ENCODE measurements around the gene CD37.
A peak's percentile ranks its signal among the peaks of the same experiment; 100 is the strongest.
"Not testable (repeated sequence)": the region's sequence is repeated elsewhere in the genome, so short reads cannot be mapped to it uniquely, and the experiment has no call there.

CD37 gene

GRCh38 chr19:49347835-49348234 is 12.6 kb downstream of the CD37 start:
- DNase-seq (ENCODE audit: low read depth), result no peak

- no peak for DNase-seq (ENCODE audit: low read depth)
These were observed 13.3 kb downstream of the CD37 start for GRCh38 chr19:49348305-49349189.

DNA sequence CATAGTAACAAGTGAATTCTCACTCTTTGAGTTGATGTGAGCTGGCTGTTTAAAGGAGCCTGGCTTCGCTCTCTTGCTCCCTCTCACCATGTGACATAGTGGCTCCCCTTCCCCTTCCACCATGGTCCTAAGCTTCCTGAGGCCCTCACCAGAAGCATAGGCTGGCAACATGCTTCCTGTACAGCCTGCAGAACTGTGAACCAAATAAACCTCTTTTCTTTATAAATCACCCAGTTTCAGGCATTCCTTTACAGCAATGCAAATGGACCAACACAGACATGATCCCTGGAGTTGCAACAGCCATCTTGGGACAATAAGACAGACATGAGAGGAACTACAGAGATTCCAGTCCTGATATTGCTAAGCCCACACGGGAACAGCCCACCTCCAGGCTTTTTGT is 14.4 kb downstream of the CD37 start:
- DNase-seq (ENCODE audit: low read depth), result no peak

GRCh38 chr19:49355909-49356353 is 20.7 kb downstream of the CD37 start:
- DNase-seq (ENCODE audit: low read depth), result no peak

- DNase-seq (ENCODE audit: low read depth), result no peak
These were observed 21.2 kb downstream of the CD37 start for GRCh38 chr19:49356382-49356781.

GRCh38 chr19:49357186-49357585 is 22.0 kb downstream of the CD37 start:
- DNase-seq (ENCODE audit: low read depth), result no peak

- no peak for DNase-seq (ENCODE audit: low read depth)
These were observed 24.9 kb downstream of the CD37 start for GRCh38 chr19:49359851-49360820.

DNA sequence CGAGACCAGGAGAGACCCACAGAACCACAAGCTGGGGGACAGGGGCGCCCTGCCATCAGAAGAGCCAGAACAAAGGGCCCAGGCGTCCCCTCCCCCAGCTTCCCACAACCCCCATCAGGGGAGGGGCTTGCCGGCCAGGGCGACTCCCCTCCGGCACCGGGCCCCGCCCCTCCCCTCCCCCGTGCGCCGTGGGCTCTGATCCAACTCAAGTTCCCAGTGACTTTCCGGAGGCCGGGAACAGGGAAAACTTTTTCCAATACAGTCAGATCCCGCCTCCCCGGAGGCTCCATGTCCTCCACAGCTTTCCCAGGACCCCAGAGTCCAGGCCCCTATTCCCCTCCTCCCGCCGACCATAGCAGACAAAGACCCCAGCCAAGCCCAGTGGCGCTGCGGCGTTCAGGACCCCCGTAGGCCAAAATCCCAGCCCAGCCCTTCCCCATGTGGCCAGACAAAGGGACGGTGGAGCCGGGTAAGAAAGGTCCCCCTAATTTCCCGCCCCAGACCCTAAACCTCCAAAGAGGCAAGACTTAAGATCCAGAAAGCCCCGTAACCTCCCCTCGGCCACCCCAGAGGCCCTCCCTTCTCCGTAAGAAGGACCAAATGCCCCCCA is 26.3 kb downstream of the CD37 start:
- no peak for DNase-seq (ENCODE audit: low read depth)

DNA sequence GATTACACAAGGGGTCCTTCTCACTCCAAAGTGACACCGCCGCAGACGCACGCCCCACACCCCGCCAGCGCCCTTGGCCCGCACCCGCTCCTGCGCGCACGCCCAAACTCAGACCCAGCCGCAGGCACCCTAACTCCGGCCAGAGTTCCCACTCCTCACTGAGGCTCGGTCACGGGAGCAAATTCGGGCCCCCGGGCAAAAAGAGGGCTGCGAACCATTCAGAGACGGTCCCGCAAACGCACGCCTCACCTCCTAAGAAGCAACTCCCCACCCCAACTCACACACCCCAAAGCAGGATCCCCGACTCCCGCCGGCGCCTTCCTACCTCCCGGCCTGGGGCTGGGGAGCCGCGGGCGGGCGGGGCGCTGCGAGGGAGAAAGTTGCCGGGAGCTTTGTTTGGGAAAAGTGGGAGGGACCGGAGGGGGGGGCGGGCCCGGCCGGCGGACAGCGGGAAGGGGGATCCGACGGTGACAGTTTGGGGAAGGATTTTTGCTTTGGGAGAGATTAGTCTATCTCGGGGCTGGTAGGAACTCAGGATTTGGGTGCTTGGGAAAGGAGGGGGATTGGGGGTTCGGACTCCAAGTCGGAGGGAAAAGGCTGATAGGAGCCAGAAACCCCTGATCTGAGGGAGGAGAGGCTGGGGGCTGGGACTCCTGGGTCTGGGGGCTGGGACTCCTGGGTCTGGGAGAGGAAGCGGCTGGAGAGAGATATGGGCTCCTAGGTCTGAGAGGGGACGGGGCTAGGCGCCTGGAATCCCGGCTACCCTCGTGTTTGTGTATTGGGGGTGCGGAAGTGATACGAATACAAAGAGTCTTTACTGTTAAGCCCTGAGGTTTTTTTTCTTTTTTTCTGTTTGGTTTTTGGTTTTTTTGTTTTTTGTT is 27.1 kb downstream of the CD37 start, which contains the start of gene TEAD2:
TEAD2 (minus strand) TSS at position 369 of the 881 bp plus-strand sequence. CDS start 2,341 bp downstream, outside the sequence.
- no peak for DNase-seq (ENCODE audit: low read depth)

- no peak for DNase-seq (ENCODE audit: low read depth)
These were observed 27.7 kb downstream of the CD37 start for GRCh38 chr19:49362929-49363267.

DNA sequence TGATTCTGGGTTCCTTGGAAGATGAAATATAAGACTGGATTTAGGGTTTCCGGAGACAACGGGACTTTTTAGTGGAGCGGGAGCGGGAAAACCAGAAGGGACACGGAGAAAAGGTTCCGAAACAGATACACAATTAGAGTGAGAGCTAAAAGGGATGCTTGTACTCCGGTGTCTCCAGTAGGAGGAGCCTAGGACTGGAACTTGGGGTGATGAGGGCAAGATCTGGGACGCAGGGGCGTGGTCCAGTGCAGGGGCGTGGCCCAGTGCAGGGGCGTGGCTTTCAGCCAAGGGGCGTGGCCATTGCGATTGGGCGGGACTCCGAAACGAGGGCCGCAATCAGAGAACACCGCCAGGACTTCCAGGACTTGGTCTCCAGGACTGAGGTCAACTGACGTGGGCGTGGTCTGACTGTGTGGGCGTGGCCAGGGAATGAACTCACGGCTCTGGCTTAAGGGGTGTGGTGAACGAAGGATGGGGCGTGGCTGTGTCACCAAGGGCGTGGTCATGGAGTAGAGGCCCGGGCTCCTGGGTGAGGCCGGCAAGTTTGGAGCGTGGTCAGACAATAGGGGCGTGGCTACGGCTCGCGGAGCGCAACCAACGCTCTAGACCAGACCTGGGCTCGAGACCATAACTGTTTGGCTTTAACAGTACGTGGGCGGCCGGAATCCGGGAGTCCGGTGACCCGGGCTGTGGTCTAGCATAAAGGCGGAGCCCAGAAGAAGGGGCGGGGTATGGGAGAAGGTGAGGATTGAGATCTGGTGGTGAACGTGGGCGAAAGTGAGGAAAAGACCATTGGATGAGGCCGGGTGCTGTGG is 28.3 kb downstream of the CD37 start, which contains the start of gene DKKL1:
DKKL1 (plus strand) TSS at position 610 of the 815 bp plus-strand sequence; CDS start at position 732, 122 bp downstream.
- DNase-seq (ENCODE audit: low read depth), result peak; percentile 15

GRCh38 chr19:49364083-49364737 is 29.0 kb downstream of the CD37 start:
- DNase-seq (ENCODE audit: low read depth), result no peak

DNA sequence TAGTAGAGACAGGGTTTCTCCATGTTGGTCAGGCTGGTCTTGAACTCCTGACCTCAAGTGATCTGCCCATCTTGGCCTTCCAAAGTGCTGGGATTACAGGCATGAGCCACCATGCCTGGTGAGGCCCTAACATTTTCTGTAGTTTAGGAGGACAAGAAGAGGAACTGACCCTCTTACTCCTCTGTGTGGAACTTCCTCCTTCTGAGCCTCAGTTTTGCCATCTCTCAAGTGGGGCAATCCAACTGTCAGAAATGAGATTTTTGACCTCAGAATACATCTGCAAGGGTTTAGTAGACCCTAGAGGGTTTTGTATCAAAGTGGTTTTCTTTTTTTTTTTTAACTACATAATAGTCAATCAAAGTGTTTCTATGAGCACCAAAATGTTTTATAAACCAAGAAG is 30.9 kb downstream of the CD37 start:
- no peak for DNase-seq (ENCODE audit: low read depth)

DNA sequence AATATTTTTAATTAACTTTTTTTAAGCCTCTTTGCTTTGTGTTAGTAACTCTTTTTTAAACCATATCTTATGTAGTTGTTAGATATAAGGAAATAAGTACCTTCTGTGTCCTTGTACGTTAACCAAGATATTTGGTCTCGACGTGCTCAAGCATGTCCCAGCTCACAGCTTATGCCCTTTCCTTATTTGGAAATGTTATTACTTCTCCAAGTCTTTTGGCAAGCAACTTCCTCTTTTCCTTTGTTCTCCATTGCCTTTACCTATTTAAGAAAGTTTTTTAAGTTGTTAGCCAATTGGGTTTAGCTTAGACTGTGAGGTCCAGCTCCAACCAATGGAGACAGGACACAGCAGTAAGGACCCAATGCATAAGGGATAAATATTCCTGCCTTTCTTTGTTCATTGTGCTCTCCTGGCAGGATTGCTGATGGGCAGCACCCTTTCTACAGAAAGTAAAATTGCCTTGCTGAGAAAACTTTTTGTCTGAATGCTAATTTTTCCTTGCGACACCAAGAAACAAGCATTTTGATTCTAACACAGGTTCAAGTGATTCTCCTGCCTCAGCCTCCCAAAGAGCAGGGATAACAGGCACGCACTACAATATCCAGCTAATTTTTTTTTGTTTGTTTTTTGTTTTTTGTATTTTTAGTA is 33.6 kb downstream of the CD37 start:
- DNase-seq (ENCODE audit: low read depth), result no peak

GRCh38 chr19:49371184-49371583 is 36.0 kb downstream of the CD37 start:
- no peak for DNase-seq (ENCODE audit: low read depth)

DNA sequence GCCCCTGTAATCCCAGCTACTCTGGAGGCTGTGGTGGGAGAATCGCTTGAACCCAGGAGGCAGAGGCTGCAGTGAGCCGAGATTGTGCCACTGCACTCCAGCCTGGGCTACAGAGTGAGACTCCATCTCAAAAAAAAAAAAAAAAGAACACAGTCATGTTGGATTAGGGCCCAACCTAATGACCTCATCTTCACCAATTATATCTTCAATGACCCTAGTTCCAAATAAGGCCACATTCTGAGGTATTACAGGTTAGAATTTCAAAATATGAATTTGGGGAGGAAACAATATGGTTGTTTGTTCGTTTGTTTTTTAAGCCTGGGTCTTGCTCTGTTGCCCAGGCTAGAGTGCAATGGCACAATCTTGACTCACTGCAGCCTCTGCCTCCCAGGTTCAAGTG is 38.0 kb downstream of the CD37 start:
- DNase-seq (ENCODE audit: low read depth), result not testable (repeated sequence)

GRCh38 chr19:49374665-49375434 is 39.6 kb downstream of the CD37 start:
- DNase-seq (ENCODE audit: low read depth), result no peak

DNA sequence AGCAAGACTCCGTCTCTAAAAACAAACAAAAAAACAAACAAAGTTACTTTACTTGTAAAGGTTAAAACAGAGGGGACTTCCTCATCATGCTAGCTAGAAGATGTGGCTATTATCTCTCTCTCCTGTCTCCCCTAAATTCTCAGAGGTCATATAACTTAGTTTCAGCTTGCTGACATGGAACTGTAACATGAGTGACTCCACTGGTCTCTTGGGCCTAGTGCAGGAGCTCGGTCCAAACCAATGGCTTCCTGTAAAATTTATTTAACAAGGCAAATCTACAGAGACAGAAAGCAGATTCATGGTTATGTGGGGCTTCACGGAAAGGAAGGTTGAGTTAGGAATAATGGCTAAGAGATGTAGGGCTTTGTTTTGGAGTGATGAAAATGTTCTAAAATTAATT is 43.3 kb downstream of the CD37 start:
- DNase-seq (ENCODE audit: low read depth), result no peak

All from stimulated activated CD8-positive, alpha-beta memory T cell treated with anti-CD3 and anti-CD28 coated beads, Interleukin-12 subunit alpha, Interleukin-12 subunit beta, amount 100 ng/mL, for 1 hour (primary cell).